HG02852 (cell line): ENCODE results near the gene SPRR4.

Experiments
- ATAC-seq: cut with Tn5 transposase; IDR thresholded peaks from one replicate; pipeline ENCODE4 v1.9.1; 2021; ENCODE audit warnings: mild to moderate bottlenecking, moderate library complexity; ENCODE audit not compliant: unreplicated experiment

SPRR4 gene

GRCh38 chr1:152970495-152970894, at the start of gene SPRR4:
SPRR4 (plus strand) TSS chr1:152970648; CDS start chr1:152971891, 1,243 bp downstream.
- ATAC-seq = no peak

GRCh38 chr1:152924191-152924590, 46.3 kb upstream of the SPRR4 start:
- ATAC-seq = no peak

GRCh38 chr1:152926091-152926490, 44.4 kb upstream of the SPRR4 start:
- ATAC-seq = peak; percentile 52

GRCh38 chr1:152928671-152929070, 41.8 kb upstream of the SPRR4 start:
- ATAC-seq = no peak

GRCh38 chr1:152932170-152932811, 38.2 kb upstream of the SPRR4 start:
- ATAC-seq = no peak

- no peak for ATAC-seq
Measured at GRCh38 chr1:152933196-152933595, 37.3 kb upstream of the SPRR4 start.

- ATAC-seq = no peak
Measured at GRCh38 chr1:152940614-152941013, 29.8 kb upstream of the SPRR4 start.

GRCh38 chr1:152941037-152941711, 29.3 kb upstream of the SPRR4 start:
- no peak for ATAC-seq

GRCh38 chr1:152942161-152942560, 28.3 kb upstream of the SPRR4 start:
- no peak for ATAC-seq

GRCh38 chr1:152946248-152946647, 24.2 kb upstream of the SPRR4 start:
- no peak for ATAC-seq

GRCh38 chr1:152946651-152947256, 23.7 kb upstream of the SPRR4 start, which contains the start of gene SPRR5:
SPRR5 (plus strand) TSS chr1:152947206; CDS start chr1:152948555, 1,349 bp downstream.
- no peak for ATAC-seq

GRCh38 chr1:152951711-152952110, 18.7 kb upstream of the SPRR4 start:
- no peak for ATAC-seq

- no peak for ATAC-seq
Measured at GRCh38 chr1:152953761-152954160, 16.7 kb upstream of the SPRR4 start.

- no peak for ATAC-seq
Measured at GRCh38 chr1:152954436-152954835, 16.0 kb upstream of the SPRR4 start.

- no peak for ATAC-seq
Measured at GRCh38 chr1:152957561-152957960, 12.9 kb upstream of the SPRR4 start.

GRCh38 chr1:152959273-152959672, 11.2 kb upstream of the SPRR4 start:
- no peak for ATAC-seq

GRCh38 chr1:152959801-152960451, 10.5 kb upstream of the SPRR4 start:
- ATAC-seq = no peak

GRCh38 chr1:152960452-152961044, 9.9 kb upstream of the SPRR4 start:
- no peak for ATAC-seq

GRCh38 chr1:152961226-152961891, 9.1 kb upstream of the SPRR4 start:
- ATAC-seq = no peak

- ATAC-seq = no peak
Measured at GRCh38 chr1:152962876-152963415, 7.5 kb upstream of the SPRR4 start.
